Measurements from ENCODE around the gene STX1A.

The STX1A gene

GRCh38 chr7:73718905-73719805 is at the start of gene STX1A:
Gene STX1A, minus strand, starts transcription at chr7:73719669. Its CDS starts 38 bp downstream, at chr7:73719631.
- no peaks in the 10 kb centered on the region for H3K27me3 ChIP-seq (replicated peaks; ENCODE audit: control insufficient read depth, insufficient read depth, low read length)
- DNase-seq (ENCODE audit: low read depth): peak; percentile 90
- H3K9ac ChIP-seq (ENCODE audit: low read length): peak within 1 kb of the TSS; percentile 87
- no peaks in the 10 kb centered on the region for H3K9me3 ChIP-seq (ENCODE audit: control insufficient read depth, low read length)
- H3K36me3 ChIP-seq (ENCODE audit: control insufficient read depth, insufficient read depth, low read length, severe bottlenecking): no peaks in the 10 kb centered on the region
- peaks cover 41% of the 10 kb centered on the region for H3K4me1 ChIP-seq (ENCODE audit: control insufficient read depth, insufficient read depth, low read length)
- H3K4me3 ChIP-seq (ENCODE audit: low read length): peak within 1 kb of the TSS; percentile 87

- H3K4me1 ChIP-seq (ENCODE audit: control insufficient read depth, insufficient read depth, low read length): no peaks in the 10 kb centered on the region
- H3K27me3 ChIP-seq (replicated peaks; ENCODE audit: control insufficient read depth, insufficient read depth, low read length): peaks cover 22% of the 10 kb centered on the region
- no peaks in the 10 kb centered on the region for H3K9me3 ChIP-seq (ENCODE audit: control insufficient read depth, low read length)
- no peak for DNase-seq (ENCODE audit: low read depth)
- H3K36me3 ChIP-seq (ENCODE audit: control insufficient read depth, insufficient read depth, low read length, severe bottlenecking): no peaks in the 10 kb centered on the region
- no peak overlapping the region for H3K9ac ChIP-seq (ENCODE audit: low read length)
- H3K4me3 ChIP-seq (ENCODE audit: low read length): peak overlapping the region; percentile 37
Measured at GRCh38 chr7:73768641-73769480, 49.4 kb upstream of the STX1A start.

- Histone ChIP-seq H3K4me3 (ENCODE audit: low read length) (no peak overlapping the region), H3K27me3 (replicated peaks; ENCODE audit: control insufficient read depth, insufficient read depth, low read length) (peaks cover 22% of the 10 kb centered on the region), H3K4me1 (ENCODE audit: control insufficient read depth, insufficient read depth, low read length) (no peaks in the 10 kb centered on the region), H3K36me3 (ENCODE audit: control insufficient read depth, insufficient read depth, low read length, severe bottlenecking) (no peaks in the 10 kb centered on the region), H3K9ac (ENCODE audit: low read length) (no peak overlapping the region), H3K9me3 (ENCODE audit: control insufficient read depth, low read length) (no peaks in the 10 kb centered on the region)
- no peak for DNase-seq (ENCODE audit: low read depth)
Measured at GRCh38 chr7:73766556-73767229, 47.2 kb upstream of the STX1A start.

GRCh38 chr7:73762659-73762999 is 43.2 kb upstream of the STX1A start:
- DNase-seq (ENCODE audit: low read depth): no peak
- Histone ChIP-seq H3K4me3 (ENCODE audit: low read length) (no peak overlapping the region), H3K27me3 (replicated peaks; ENCODE audit: control insufficient read depth, insufficient read depth, low read length) (no peaks in the 10 kb centered on the region), H3K9ac (ENCODE audit: low read length) (no peak overlapping the region), H3K9me3 (ENCODE audit: control insufficient read depth, low read length) (no peaks in the 10 kb centered on the region), H3K4me1 (ENCODE audit: control insufficient read depth, insufficient read depth, low read length) (no peaks in the 10 kb centered on the region), H3K36me3 (ENCODE audit: control insufficient read depth, insufficient read depth, low read length, severe bottlenecking) (no peaks in the 10 kb centered on the region)

- Histone ChIP-seq H3K9ac (ENCODE audit: low read length) (no peak overlapping the region), H3K4me3 (ENCODE audit: low read length) (no peak overlapping the region), H3K27me3 (replicated peaks; ENCODE audit: control insufficient read depth, insufficient read depth, low read length) (no peaks in the 10 kb centered on the region), H3K4me1 (ENCODE audit: control insufficient read depth, insufficient read depth, low read length) (no peaks in the 10 kb centered on the region), H3K9me3 (ENCODE audit: control insufficient read depth, low read length) (no peaks in the 10 kb centered on the region), H3K36me3 (ENCODE audit: control insufficient read depth, insufficient read depth, low read length, severe bottlenecking) (no peaks in the 10 kb centered on the region)
- no peak for DNase-seq (ENCODE audit: low read depth)
Measured at GRCh38 chr7:73761854-73762658, 42.6 kb upstream of the STX1A start.

- no peak for DNase-seq (ENCODE audit: low read depth)
- H3K9ac ChIP-seq (ENCODE audit: low read length): no peak overlapping the region
- no peaks in the 10 kb centered on the region for H3K27me3 ChIP-seq (replicated peaks; ENCODE audit: control insufficient read depth, insufficient read depth, low read length)
- no peak overlapping the region for H3K4me3 ChIP-seq (ENCODE audit: low read length)
- H3K9me3 ChIP-seq (ENCODE audit: control insufficient read depth, low read length): no peaks in the 10 kb centered on the region
- no peaks in the 10 kb centered on the region for H3K36me3 ChIP-seq (ENCODE audit: control insufficient read depth, insufficient read depth, low read length, severe bottlenecking)
- no peaks in the 10 kb centered on the region for H3K4me1 ChIP-seq (ENCODE audit: control insufficient read depth, insufficient read depth, low read length)
Measured at GRCh38 chr7:73758581-73759138, 39.2 kb upstream of the STX1A start.

- Histone ChIP-seq H3K9me3 (ENCODE audit: control insufficient read depth, low read length) (no peaks in the 10 kb centered on the region), H3K9ac (ENCODE audit: low read length) (no peak overlapping the region), H3K4me3 (ENCODE audit: low read length) (no peak overlapping the region), H3K4me1 (ENCODE audit: control insufficient read depth, insufficient read depth, low read length) (no peaks in the 10 kb centered on the region), H3K27me3 (replicated peaks; ENCODE audit: control insufficient read depth, insufficient read depth, low read length) (no peaks in the 10 kb centered on the region), H3K36me3 (ENCODE audit: control insufficient read depth, insufficient read depth, low read length, severe bottlenecking) (no peaks in the 10 kb centered on the region)
- no peak for DNase-seq (ENCODE audit: low read depth)
Measured at GRCh38 chr7:73749931-73750776, 30.7 kb upstream of the STX1A start.

GRCh38 chr7:73746378-73746777 is 26.9 kb upstream of the STX1A start:
- H3K9ac ChIP-seq (ENCODE audit: low read length): no peak overlapping the region
- H3K4me1 ChIP-seq (ENCODE audit: control insufficient read depth, insufficient read depth, low read length): peaks cover 8% of the 10 kb centered on the region
- H3K4me3 ChIP-seq (ENCODE audit: low read length): no peak overlapping the region
- H3K36me3 ChIP-seq (ENCODE audit: control insufficient read depth, insufficient read depth, low read length, severe bottlenecking): no peaks in the 10 kb centered on the region
- no peaks in the 10 kb centered on the region for H3K27me3 ChIP-seq (replicated peaks; ENCODE audit: control insufficient read depth, insufficient read depth, low read length)
- H3K9me3 ChIP-seq (ENCODE audit: control insufficient read depth, low read length): no peaks in the 10 kb centered on the region
- DNase-seq (ENCODE audit: low read depth): no peak

- Histone ChIP-seq H3K4me1 (ENCODE audit: control insufficient read depth, insufficient read depth, low read length) (peaks cover 8% of the 10 kb centered on the region), H3K4me3 (ENCODE audit: low read length) (no peak overlapping the region), H3K36me3 (ENCODE audit: control insufficient read depth, insufficient read depth, low read length, severe bottlenecking) (no peaks in the 10 kb centered on the region), H3K9me3 (ENCODE audit: control insufficient read depth, low read length) (no peaks in the 10 kb centered on the region), H3K9ac (ENCODE audit: low read length) (no peak overlapping the region), H3K27me3 (replicated peaks; ENCODE audit: control insufficient read depth, insufficient read depth, low read length) (no peaks in the 10 kb centered on the region)
- no peak for DNase-seq (ENCODE audit: low read depth)
Measured at GRCh38 chr7:73742753-73743641, 23.5 kb upstream of the STX1A start.
